Choroid plexus epithelial cell (primary cell): Measurements from ENCODE around the gene CYB561D2.
A peak's percentile ranks its signal among the peaks of the same experiment; 100 is the strongest.

Source experiments
- DNase-seq: peaks from one replicate; pipeline ENCODE4 v3.0.0-alpha.2; 2010; ENCODE audit warnings: low read depth
- H3K4me3 ChIP-seq: 2 replicates; pipeline ENCODE4 v1.5.1; 2011; ENCODE audit warnings: low read depth, mild to moderate bottlenecking, control low read depth, low read length, moderate library complexity
- TF ChIP-seq, protein P1 (sequence below): conservative IDR thresholded peaks from 2 replicates; pipeline ENCODE4 v1.5.1; 2011; ENCODE audit warnings: low read depth, mild to moderate bottlenecking, control low read depth, inconsistent platforms, low read length, moderate library complexity

Gene CYB561D2

DNA sequence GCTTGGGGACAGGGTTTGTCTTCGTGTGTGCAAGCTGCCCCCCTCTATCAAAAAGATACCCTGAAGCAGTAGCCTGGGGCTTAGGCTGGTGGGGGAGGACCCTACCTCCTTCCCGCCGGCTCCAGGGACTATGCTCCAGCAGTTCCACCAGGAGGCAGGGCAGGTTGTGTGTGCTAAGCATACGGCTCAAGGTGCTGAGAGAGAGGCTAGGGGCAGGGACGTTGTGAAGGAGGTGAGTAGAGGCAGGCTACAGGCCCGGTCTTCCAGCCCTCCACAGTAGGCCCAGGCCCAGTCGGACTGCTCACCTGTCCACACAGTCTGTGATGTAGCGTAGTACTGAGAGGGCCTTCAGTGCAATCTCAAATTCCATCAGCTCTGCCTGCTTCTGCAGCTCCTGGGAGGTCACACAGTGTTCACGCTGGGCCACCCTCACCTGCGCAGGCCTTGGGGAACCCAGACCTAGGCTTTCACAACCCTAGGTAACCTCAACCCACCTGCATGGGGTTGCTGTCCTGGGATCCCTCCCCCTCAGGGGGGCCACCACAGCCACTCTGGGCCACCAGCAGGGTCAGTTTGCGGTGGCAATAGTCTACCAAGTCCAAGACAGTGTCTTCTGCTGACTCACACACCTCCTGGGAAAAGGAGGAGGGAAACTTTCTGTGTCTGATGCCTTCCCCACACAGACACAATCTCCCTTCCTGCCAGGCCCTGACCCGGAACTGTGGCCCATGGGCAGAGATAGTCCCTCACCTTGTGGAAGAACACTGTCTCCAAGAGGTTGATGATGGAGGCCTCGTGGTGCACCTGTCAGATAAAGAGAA, 7.6 kb upstream of the CYB561D2 start:
- TF ChIP-seq, protein P1, sequence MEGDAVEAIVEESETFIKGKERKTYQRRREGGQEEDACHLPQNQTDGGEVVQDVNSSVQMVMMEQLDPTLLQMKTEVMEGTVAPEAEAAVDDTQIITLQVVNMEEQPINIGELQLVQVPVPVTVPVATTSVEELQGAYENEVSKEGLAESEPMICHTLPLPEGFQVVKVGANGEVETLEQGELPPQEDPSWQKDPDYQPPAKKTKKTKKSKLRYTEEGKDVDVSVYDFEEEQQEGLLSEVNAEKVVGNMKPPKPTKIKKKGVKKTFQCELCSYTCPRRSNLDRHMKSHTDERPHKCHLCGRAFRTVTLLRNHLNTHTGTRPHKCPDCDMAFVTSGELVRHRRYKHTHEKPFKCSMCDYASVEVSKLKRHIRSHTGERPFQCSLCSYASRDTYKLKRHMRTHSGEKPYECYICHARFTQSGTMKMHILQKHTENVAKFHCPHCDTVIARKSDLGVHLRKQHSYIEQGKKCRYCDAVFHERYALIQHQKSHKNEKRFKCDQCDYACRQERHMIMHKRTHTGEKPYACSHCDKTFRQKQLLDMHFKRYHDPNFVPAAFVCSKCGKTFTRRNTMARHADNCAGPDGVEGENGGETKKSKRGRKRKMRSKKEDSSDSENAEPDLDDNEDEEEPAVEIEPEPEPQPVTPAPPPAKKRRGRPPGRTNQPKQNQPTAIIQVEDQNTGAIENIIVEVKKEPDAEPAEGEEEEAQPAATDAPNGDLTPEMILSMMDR: peak; percentile 25
- DNase-seq: no peak
- H3K4me3 ChIP-seq: no peak overlapping the region

DNA sequence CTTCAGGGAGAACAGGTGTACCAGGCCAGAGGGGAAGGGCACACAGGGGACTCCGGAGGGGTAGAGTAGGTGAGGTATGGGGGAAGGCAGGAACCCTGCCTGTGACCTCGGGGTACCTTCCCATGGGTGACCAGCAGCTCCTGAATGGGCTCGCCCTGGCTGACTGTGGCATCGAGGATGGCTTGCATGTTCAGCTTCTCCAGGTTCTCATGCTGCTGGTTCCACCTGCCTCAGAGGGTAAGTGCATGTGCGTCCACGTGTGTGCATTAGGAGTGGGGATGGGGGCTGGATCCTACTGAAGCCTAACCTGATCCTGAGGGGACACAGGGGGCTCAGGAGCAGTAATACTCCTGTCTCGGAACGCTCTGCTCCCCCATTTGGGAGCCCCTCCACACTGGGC, 5.7 kb upstream of the CYB561D2 start:
- H3K4me3 ChIP-seq: no peak overlapping the region
- TF ChIP-seq, protein P1: no peak
- DNase-seq: no peak

DNA sequence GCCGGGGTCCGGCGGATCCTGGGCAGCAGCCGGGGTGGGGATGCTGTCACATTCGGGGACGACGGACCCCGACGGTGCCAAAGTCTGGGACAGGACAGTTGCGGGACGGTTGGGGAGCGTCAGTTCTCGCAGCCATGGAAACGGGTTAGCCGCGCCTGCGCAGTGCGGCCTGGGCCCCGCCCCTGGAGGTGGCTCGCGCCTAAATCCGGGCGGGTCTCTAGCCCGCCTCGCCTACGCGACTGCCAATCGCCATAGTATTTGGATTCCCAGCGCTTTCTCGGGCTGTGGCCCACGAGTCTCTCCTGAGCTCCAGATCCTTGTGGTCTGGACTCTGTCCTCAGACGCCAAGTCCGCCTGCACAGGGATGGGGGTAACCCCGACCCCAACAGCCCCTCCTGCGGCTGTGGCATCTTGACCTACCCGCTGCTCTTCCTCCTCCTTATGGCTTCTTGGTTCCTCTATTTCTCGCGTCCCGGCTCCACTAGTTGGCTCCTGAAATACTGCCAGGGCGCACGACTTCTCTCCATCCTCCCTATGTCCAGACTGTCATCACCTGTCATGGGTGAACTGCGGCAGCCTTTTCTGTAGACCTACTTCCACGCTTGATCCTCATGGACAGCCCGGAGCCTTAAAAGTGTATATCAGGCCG, 5.0 kb upstream of the CYB561D2 start, which contains the start of gene ZMYND10:
ZMYND10 (minus strand) TSS at position 147 of the 649 bp plus-strand sequence. CDS start 153 bp downstream, outside the sequence.
- TF ChIP-seq, protein P1: no peak
- DNase-seq: peak; percentile 42
- peak within 1 kb of the TSS; percentile 55 for H3K4me3 ChIP-seq

DNA sequence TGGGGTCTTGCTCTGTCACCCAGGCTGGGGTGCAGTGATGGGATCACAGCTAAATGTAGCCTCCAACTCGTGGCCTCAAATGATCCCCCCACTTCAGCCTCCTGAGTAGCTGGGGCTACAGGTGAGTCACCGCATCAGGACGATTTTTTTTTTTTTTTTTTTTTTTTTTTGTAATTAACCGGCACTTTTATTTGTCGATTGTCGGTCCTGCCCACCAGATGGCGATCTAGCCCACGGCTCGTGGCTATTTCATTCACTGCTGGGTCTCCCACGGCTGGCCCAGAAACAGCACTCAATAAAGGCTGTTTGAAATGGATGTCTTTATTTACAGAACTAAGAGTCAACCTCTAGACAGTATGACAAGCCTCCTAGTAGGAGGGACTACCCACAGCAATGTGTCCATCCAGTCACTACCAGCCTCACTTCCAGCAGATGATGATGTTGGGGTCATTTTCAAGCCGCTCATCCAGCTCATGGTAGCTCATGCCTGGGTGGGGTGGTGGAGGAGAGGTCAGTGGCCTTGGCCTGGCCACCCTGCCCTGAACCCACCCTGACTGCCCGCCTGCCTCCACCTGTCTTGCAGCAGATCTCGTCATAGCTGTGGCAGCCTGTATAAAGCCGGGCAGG, 3.4 kb upstream of the CYB561D2 start:
- TF ChIP-seq, protein P1: peak; percentile 72
- H3K4me3 ChIP-seq: no peak overlapping the region
- peak; percentile 81 for DNase-seq

DNA sequence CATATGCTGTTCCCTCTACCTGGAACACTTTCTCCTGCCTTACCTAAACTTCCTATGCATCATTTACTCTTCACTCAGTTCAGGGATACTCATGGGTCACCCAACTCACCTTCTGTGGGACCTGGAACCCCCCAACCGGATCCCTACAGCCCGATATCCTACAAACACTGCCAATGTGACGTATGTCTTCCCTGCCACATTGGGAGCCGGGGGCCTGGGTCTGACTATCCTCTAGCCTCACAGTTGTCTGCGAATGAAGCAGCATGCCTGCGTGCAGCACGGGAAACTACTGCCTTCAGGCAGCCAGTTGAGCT, 492 bp upstream of the CYB561D2 start:
- TF ChIP-seq, protein P1: no peak
- DNase-seq: no peak
- H3K4me3 ChIP-seq: peak overlapping the region; percentile 99

DNA sequence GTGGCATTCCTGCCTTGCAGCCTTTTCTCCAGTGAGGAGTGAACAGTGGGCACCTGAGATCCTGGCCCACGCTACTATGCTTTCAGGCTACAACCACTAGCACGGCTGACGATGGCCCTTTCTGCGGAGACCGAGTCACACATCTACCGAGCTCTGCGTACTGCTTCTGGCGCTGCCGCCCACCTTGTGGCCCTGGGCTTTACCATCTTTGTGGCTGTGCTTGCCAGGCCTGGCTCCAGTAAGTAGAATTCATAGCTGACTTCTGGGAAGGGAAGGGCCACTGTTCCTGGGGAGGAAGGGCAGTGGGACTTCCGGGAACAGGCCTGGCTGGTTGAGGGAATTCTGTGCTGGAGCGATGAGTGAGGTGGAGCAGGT, 648 bp downstream of the CYB561D2 start:
- no peak for DNase-seq
- peak overlapping the region; percentile 99 for H3K4me3 ChIP-seq
- TF ChIP-seq, protein P1: no peak
